Mucosa of descending colon (tissue), 3 donors: Measurements from ENCODE around the gene AP5B1. TPM values are rescaled to one million over a fixed set of nuclear protein-coding genes. Genes with fewer than 3 reads are reported as not detected.

ENCODE experiments used
- ATAC-seq: fragments of 200-7000 bp; cut with Tn5 transposase; one replicate; pipeline ENCODE4 v1.9.1; 2020; ENCODE audit warnings: mild to moderate bottlenecking, moderate library complexity
- DNase-seq, 3 donors: peaks; one replicate each; pipeline ENCODE4 v3.0.0-alpha.2; 2020
- H3K36me3 ChIP-seq: fragments of 200-600 bp; one replicate; pipeline ENCODE4 v1.8.0; 2021; ENCODE audit warnings: low read depth, mild to moderate bottlenecking
- H3K4me1 ChIP-seq: fragments of 200-600 bp; one replicate; pipeline ENCODE4 v1.8.0; 2021; ENCODE audit warnings: low read depth, mild to moderate bottlenecking
- H3K4me3 ChIP-seq: fragments of 200-600 bp; one replicate; pipeline ENCODE4 v1.8.0; 2021; ENCODE audit warnings: mild to moderate bottlenecking
- H3K9me3 ChIP-seq: fragments of 200-600 bp; one replicate; pipeline ENCODE4 v1.8.0; 2021; ENCODE audit warnings: mild to moderate bottlenecking
- CTCF ChIP-seq: fragments of 200-600 bp; IDR thresholded peaks from one replicate; pipeline ENCODE4 v1.8.0; 2022; ENCODE audit warnings: antibody characterized with exemption, mild to moderate bottlenecking
- intact Hi-C, 2 donors: fragments of 100-400 bp; cut with DNase I in 1 of 2; cut with micrococcal nuclease in 1 of 2; formaldehyde crosslinking; loops; one replicate each; pipeline versions ENCODE4 v1.11.0 to v1.11.1; 2022; cut with DNase I, micrococcal nuclease
- total RNA-seq, 3 donors: library from RNA; stranded (reverse); fragmentation: NEBNext Ultra II Directional in 2 of 3; extraction: Animal tissue kit (Norgen Biotek cat#: 25700) in 2 of 3; gene quantifications; one replicate each; pipeline versions ENCODE4 v1.2.1 to v1.2.4, GENCODE V29; 2021 to 2023
- donor health status: DM: no; HTN: no; CAD: no; lungs with moderate emphysema.
- donor health status: DM: no; HTN: no; CAD: no.
- donor health status: DM: no; HTN: yes; CAD: no.

Gene AP5B1
- total RNA-seq, 3 donors from 2014 or later, result 21.2 to 21.8 (median 21.3) TPM

GRCh38 chr11:65785319-65786007 lies 4.7 kb upstream of the AP5B1 start:
- DNase-seq (peak in 2 of 3 donors; percentile 31 to 34), ATAC-seq (no peak)
- no peaks in the 10 kb centered on the region for H3K36me3 ChIP-seq
- peaks cover 22% of the 10 kb centered on the region for H3K4me1 ChIP-seq
- H3K9me3 ChIP-seq, result no peaks in the 10 kb centered on the region
- intact Hi-C loops, result no loop called here
- H3K4me3 ChIP-seq, result no peak overlapping the region
- TF ChIP-seq CTCF, result no peak

GRCh38 chr11:65782816-65783228 lies 2.0 kb upstream of the AP5B1 start:
- intact Hi-C loops, result no loop called here
- H3K4me3 ChIP-seq, result no peak overlapping the region
- DNase-seq, result peak; percentile 11 to 56 (median 37)
- peaks cover 2% of the 10 kb centered on the region for H3K36me3 ChIP-seq
- TF ChIP-seq CTCF, result no peak
- ATAC-seq, result no peak
- peaks cover 29% of the 10 kb centered on the region for H3K4me1 ChIP-seq
- H3K9me3 ChIP-seq, result no peaks in the 10 kb centered on the region

- no peaks in the 10 kb centered on the region for H3K9me3 ChIP-seq
- H3K4me1 ChIP-seq, result peaks cover 27% of the 10 kb centered on the region
- intact Hi-C loops, result no loop called here
- TF ChIP-seq CTCF, result no peak
- DNase-seq, result peak in 2 of 3 donors; percentile 27 to 37
- peaks cover 2% of the 10 kb centered on the region for H3K36me3 ChIP-seq
- no peak for ATAC-seq
- H3K4me3 ChIP-seq, result no peak overlapping the region
These were observed 1.4 kb upstream of the AP5B1 start for GRCh38 chr11:65781962-65782815.

GRCh38 chr11:65781152-65781961 lies 581 bp upstream of the AP5B1 start:
- peaks cover 26% of the 10 kb centered on the region for H3K4me1 ChIP-seq
- H3K4me3 ChIP-seq, result peak overlapping the region; percentile 70
- ATAC-seq (peak; percentile 43), DNase-seq (peak; percentile 36 to 65 (median 63))
- intact Hi-C loops, result no loop called here
- TF ChIP-seq CTCF, result no peak
- no peaks in the 10 kb centered on the region for H3K9me3 ChIP-seq
- peaks cover 2% of the 10 kb centered on the region for H3K36me3 ChIP-seq

- intact Hi-C loops, result no loop called here
- H3K36me3 ChIP-seq, result peaks cover 2% of the 10 kb centered on the region
- peak; percentile 98 for TF ChIP-seq CTCF
- DNase-seq (peak; percentile 87 to 93 (median 89)), ATAC-seq (peak; percentile 90)
- peaks cover 18% of the 10 kb centered on the region for H3K4me1 ChIP-seq
- H3K4me3 ChIP-seq, result peak overlapping the region; percentile 70
- no peaks in the 10 kb centered on the region for H3K9me3 ChIP-seq
These were observed 632 bp downstream of the AP5B1 start for GRCh38 chr11:65779919-65780769.
